Raji (cell line): ENCODE data around the gene ESR2.

Source experiments
- POLR2A ChIP-seq: IDR thresholded peaks from 2 replicates; pipeline ENCODE4 v1.6.1; 2011; ENCODE audit warnings: low read depth, low read length, control low read depth; ENCODE audit not compliant: insufficient read depth

ESR2 gene

DNA sequence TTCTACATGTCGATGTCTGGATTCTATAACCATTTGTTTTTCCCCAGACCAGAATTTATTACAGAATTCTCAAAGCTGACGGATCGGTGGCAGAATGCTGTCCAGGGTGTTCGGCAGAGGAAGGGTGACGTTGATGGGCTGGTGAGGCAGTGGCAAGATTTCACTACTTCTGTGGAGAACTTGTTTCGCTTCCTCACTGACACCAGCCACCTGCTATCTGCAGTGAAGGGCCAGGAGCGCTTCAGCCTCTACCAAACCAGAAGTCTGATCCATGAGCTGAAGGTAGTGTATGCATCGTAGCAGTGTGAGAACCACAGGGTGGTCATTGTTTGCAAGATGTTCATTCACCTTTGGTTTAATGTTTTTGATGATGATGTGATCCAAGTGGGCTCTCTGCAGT lies 124.0 kb downstream of the ESR2 start:
- no peak for TF ChIP-seq POLR2A

DNA sequence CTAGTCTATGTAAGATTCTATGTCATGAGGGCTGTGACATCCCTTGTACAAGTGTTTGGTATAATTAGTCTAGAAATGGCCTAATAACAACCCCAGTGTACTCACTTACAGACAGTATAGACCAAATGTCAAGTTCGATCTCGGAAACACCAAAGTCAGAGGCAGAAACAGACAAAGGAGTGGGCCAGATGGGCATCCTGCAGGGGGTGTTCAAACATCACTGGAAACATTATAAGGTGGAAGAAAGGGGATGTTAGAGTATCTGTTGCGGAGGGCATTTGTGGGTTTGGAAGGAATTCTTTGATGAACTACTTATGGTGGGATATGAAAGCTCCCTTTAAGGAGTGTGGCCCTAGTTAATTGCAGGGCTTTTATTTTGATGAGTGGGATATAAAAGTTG lies 134.6 kb downstream of the ESR2 start:
- TF ChIP-seq POLR2A: no peak

DNA sequence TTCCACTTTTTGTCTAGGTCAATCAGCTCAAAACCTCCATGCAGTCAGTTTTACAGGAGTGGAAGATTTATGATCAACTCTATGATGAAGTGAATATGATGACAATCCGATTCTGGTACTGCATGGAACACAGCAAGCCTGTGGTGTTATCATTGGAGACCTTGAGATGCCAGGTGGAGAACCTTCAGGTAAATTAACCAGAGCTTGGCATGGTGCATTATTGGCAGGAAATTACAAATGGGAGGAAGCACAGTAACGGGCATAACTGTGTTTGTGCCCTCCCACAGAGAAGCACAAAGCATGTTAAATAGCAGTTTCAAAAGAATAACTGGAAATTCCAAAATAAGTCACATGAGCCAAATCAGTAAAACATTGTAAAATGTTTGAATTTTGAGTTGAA lies 135.6 kb downstream of the ESR2 start:
- no peak for TF ChIP-seq POLR2A

DNA sequence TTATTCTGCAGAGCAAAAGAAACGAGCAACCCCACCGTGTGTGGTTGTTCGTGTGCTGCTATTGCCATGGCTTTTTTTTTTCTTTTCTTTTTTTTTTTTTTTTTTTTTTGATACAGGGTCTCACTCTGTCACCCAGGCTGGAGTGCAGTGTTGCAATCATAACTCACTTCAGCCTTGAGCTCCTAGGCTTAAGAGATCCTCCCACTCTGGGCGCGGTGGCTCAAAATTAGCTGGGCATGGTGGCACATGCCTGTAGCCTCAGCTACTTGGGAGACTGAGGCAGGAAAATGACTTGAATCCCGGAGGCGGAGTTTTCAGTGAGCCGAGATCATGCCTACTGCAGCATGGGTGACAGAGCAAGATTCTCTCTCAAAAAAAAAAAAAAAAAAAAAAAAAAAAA lies 144.2 kb downstream of the ESR2 start:
- TF ChIP-seq POLR2A: no peak

DNA sequence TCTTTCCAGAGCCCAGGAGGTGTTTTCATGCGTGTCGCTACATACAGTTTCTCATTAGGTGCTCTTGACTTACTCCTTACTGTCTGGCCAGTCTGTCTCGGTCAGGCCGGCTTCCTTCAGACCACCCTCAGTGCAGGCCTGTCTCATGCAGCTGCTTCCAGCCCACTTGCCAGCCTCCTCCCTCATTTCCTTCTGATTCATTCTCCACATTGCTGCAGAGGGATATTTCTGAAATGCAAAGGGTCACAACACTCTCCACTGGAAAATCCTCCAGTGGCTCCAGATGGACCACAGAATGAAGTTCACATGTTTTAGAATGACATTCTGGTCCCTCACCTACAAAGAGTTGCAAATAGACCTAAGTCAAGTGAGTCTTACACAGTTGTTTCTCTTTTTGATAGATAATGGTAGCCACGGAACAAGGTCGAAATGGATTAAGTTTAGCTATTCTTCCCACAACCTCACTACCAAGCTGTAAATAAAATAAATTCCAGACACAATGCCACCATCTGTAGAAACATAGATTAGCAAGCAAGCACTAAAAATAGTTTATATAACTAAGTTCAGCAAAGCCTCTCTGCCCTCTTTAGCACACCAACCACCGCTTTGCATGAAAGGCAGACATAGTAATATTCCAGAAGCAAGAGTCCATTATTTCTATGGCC lies 146.9 kb downstream of the ESR2 start:
- no peak for TF ChIP-seq POLR2A

DNA sequence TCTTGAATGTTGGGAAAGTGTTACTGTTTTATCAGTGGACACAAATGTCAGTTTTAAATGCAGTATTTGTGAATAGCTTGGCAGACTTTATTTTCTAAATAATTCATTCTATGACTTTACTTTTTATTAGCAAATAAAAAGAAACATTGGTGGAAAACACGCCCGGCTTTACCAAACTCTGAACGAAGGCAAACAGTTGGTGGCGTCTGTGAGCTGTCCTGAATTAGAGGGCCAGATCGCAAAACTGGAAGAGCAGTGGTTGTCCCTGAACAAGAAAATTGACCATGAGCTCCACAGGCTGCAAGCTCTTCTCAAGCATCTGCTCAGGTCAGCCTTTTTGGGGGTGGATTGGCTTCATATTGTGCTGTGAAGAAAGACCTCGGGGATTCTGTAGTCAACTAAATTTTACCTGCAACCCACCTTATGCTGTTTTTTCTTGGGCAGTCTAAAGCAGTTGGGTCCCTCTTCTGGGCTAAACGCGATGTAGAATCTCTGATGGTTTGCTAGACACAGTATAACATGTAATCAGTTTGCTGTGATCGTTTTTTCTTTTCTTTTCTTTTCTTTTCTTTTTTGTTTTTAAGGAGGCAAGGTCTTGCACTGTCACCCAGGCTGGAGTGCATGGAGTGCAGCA lies 156.4 kb downstream of the ESR2 start:
- TF ChIP-seq POLR2A: no peak

DNA sequence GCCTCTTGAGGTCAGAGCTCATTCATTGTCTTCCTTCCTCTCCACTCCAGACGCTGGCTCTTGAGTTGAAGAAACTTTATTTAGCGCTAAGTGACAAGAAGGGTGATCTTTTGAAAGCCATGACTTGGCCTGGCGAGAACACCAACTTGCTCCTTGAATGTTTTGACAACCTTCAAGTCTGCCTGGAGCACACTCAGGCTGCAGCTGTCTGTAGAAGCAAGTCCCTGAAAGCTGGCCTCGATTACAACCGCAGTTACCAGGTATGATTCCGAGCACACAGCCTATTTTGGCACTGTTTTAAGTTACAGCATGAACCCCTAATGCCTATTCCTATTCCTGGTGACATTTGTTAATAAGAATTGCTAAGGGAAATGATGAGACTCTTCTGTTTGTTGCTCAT lies 167.6 kb downstream of the ESR2 start:
- TF ChIP-seq POLR2A: no peak

DNA sequence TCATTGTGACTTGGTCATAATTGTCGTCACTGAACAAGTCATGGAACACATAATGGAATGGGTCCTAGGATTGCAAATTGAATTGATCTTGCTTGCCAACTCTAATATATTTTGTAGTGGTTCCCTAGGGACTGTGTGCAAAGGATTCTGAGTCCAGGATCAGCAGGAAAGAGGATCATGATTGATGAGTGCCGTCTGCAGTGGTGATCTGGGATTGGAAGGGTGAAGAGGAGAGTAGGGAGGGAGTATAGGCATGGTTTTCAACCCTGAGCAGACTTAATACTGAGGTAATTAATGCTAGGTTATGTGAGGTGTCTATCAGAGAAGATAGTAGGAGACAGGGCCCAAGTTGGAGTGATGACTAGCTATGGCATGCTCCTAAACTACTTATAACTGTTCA lies 168.9 kb downstream of the ESR2 start:
- no peak for TF ChIP-seq POLR2A

DNA sequence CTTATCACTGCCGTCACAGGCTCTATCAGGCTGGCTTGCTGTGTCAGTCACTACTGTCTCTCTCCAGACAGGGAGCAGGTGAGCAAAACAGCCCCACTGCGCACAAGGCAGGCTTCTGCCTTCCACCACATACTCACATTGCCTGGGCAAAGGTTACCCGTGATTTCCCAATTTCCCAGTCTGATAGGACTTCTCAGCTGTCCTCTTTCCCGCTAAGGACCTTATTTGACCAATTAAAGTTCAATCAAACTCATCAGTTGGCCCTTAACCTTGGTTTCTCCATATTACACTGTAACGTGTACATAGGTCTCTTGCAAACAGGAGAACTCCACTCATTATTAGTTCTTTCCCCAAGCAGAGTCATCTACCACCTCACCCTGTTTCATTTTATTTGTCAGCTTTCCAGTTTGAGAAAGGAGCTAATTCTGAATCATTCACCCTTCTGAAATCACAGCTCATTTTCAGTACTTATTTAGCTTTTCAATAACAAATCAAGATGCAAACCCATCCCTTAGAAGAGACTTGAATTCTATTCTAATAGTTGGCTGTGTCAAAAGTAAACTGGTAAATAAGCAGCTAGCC lies 170.8 kb downstream of the ESR2 start:
- no peak for TF ChIP-seq POLR2A

DNA sequence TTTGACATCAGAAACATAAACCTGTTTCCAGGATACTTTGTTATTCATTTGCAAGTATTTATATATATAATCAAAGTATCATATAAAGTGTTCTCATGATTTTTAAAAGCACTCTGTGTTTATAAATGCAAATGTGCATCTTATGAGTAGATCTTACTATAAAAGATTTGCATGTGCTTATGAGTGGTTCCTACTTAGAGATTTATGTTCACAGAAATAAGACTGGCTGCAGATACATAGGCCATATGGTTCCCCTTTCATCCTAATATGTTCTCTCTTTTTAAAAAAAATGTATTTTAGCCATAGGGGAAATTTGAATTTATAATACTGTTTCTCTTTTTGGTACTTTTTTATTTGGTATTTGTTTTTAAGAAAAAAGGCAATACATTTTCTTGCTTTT lies 174.2 kb downstream of the ESR2 start:
- TF ChIP-seq POLR2A: no peak

DNA sequence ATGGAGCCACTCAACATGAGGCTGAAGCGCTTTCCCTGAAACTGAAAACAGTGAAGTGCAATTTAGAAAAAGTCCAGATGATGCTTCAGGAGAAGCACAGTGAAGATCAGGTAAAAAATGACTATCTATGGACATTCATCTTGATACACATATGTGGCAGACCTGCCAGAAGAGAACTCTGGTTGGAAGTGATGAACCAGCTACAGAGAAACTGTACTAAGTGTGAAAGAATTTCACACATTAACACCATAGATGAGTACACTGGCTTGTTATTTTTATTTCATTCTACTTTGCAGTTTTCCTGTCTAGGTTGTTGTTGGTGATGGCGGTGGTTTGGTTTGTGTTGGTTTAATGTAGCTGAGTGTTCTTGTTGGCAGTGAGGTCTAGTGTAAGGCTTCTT lies 174.7 kb downstream of the ESR2 start:
- TF ChIP-seq POLR2A: no peak

DNA sequence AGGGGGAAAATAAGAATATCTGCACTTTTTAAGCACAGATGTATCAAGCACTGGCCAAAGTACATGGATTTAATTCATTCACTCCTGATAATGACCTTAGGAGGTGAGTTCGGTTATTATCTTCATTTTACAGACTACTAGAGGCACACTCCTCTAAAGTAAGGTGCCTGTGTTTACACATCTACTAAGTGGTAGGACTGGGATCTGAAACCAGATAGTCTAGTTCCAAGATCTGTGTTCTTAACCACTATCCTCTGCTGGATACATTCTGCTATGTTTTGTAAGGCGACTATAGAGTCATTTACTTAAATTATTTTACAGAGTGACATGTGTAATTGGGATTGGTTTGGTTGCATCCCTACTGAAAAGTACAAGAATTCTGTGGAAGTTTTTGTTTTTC lies 175.3 kb downstream of the ESR2 start:
- no peak for TF ChIP-seq POLR2A

DNA sequence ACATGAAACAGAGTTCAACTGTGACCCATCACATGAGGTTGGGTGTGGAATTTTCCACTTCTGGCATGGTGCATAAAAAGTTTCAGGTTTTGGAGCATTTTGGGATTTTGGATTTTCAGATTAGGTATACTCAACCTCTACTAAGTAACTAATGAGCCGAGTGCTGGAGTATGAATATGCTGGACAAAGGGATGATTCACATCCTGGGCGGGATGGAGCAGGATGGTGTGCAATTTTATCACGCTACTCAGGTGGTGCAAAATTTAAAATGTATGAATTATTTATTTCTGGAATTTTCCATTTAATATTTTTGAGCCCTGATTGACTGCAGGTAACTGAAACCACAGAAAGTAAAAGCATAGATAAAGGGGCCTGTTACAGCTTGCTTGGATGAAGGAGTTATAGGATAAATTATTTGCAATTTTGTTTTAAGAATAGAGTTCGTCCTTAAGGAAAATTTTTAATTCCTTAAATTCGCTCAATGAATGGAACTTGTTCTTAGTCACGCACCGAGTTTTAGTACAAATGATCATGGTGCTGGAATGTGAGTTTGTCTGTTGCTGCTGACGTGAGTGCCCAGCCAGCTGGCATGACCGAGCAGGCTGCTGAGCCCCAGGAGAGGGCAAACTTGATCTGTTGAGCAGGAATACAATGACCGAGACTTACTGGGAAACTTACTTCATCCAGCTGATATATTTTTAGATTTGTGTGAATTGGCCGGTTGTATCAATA lies 176.3 kb downstream of the ESR2 start:
- TF ChIP-seq POLR2A: no peak

DNA sequence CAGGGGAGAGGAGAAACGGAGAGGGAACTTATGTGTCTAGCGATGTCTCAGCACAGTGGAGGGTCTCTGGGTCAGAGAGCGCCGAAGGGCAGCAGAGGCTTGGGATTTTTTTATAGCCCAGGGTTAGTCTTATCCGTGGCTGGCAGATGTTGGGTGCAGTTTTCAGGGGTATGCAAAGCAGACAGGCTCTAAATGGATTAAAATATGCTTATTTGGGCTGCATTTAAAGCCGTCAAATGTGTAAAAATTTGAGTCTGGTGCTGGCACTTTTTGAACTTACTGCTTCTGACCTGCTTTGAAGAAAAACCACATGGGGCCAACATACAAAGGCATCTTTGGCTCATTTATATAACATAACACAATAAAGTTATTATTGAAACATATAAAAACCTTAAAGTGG lies 178.8 kb downstream of the ESR2 start:
- no peak for TF ChIP-seq POLR2A

DNA sequence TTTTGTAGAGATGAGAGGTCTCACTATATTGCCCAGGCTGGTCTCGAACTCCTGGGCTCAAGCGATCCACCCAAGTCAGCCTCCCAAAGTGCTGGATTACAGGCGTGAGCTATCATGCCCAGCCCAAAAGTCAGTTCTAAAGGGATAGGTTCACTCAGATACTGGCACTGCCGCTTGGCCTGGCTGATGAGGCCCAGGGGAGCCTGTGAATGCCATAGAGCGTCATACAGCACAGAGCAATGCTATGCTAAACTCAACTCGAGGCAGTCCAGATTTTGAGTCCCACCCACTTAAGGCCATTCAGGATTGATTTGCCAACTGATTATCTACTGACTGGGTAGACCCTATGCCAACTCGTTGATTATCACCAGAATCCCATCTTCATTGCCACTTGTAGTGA lies 179.4 kb downstream of the ESR2 start:
- no peak for TF ChIP-seq POLR2A

DNA sequence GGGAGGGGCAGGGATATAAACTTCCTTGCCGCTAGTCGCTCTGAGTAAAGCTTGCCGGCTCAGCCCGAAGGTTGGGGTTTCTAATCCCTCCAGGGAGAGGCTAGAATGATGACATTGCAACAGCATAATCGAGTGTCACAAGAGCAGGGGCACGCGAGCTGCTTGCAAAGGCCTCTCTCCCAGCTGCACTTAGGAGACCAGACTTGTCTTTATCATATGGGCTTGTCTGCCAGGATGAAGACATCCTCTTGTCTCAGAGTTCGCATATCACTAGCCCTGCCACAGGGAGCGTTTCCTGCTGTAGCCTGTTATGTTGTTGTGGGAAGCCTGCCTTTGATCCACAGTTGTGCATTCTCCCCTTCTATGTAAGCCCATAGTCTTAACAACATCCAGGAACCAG lies 180.0 kb downstream of the ESR2 start:
- TF ChIP-seq POLR2A: no peak
